Astrocyte (in vitro differentiated cells and primary cell): ENCODE measurements around the gene FAM120B.

Experiments
- CTCF ChIP-seq: IDR thresholded peaks from 2 replicates; pipeline ENCODE4 v1.5.1; 2011; ENCODE audit warnings: low read depth, mild to moderate bottlenecking, inconsistent platforms, low read length, moderate library complexity; ENCODE audit not compliant: insufficient read depth
- EZH2 ChIP-seq: IDR thresholded peaks from 2 replicates; pipeline ENCODE4 v1.6.1; 2012; ENCODE audit warnings: mild to moderate bottlenecking, low read length, inconsistent platforms; ENCODE audit not compliant: insufficient read depth

GRCh38 chr6:170289951-170290295 is 16.6 kb upstream of the FAM120B start:
- TF ChIP-seq CTCF (no peak), EZH2 (peak; percentile 41)
